H1 (cell line): ENCODE results near the gene RTKN. TPM values are rescaled to one million over a fixed set of nuclear protein-coding genes. Genes with fewer than 3 reads are reported as not detected.
A peak's percentile ranks its signal among the peaks of the same experiment; 100 is the strongest.

Experiments
- CTCF ChIA-PET: fragments of 300-600 bp; sonication (Branson Sonifier 250); formaldehyde crosslinking; loops from one replicate; lab custom pipeline; 2021; ENCODE audit not compliant: partially characterized antibody; lab: Charles Lee
- POLR2A ChIA-PET: fragments of 300-600 bp; sonication (Branson Sonifier 250); formaldehyde crosslinking; loops from one replicate; lab custom pipeline; 2021; ENCODE audit warnings: inconsistent platforms; ENCODE audit not compliant: partially characterized antibody; lab: Charles Lee
- DNase-seq, 2 experiments: peaks; one replicate each; pipeline versions ENCODE4 v3.0.0 to v3.0.0-alpha.2; 2010 to 2022; ENCODE audit warnings: low spot score in 2 of 2, low read depth in 1 of 2, mixed read lengths in 1 of 2
- FAIRE-seq: peaks from 2 replicates; lab custom pipeline; 2011; peaks lifted over from hg19 to GRCh38; lab: Jason Lieb, UNC
- H2AFZ ChIP-seq: 2 replicates; pipeline ENCODE4 v1.8.1; 2012; ENCODE audit warnings: low read length, inconsistent platforms
- H2AK5ac ChIP-seq: 2 replicates; pipeline ENCODE4 v1.6.1; 2013; ENCODE audit warnings: low read depth, low read length
- H2BK120ac ChIP-seq: replicated peaks from 2 replicates; pipeline ENCODE3; 2013; ENCODE audit warnings: low read depth, low read length, inconsistent platforms
- H2BK12ac ChIP-seq: 2 replicates; pipeline ENCODE4 v1.6.1; 2013; ENCODE audit warnings: low read depth, low read length
- H2BK15ac ChIP-seq: 2 replicates; pipeline ENCODE4 v1.6.1; 2013; ENCODE audit warnings: low read length
- H2BK20ac ChIP-seq: 2 replicates; pipeline ENCODE4 v1.6.1; 2013; ENCODE audit warnings: low read length
- H2BK5ac ChIP-seq: 2 replicates; pipeline ENCODE4 v1.6.1; 2013; ENCODE audit warnings: low read depth, low read length
- H3K14ac ChIP-seq: 2 replicates; pipeline ENCODE4 v1.6.1; 2013; ENCODE audit warnings: inconsistent platforms; ENCODE audit not compliant: insufficient read length
- H3K18ac ChIP-seq: 2 replicates; pipeline ENCODE4 v1.6.1; 2013; ENCODE audit warnings: low read length; ENCODE audit errors: extremely low read depth
- H3K23ac ChIP-seq: 2 replicates; pipeline ENCODE4 v1.6.1; 2013; ENCODE audit warnings: inconsistent platforms; ENCODE audit not compliant: insufficient read length
- H3K23me2 ChIP-seq: 2 replicates; pipeline ENCODE4 v1.6.1; 2013; ENCODE audit warnings: low read depth, low read length
- H3K27ac ChIP-seq: 2 replicates; pipeline ENCODE4 v1.6.1; 2011; ENCODE audit warnings: low read depth, low read length, inconsistent platforms
- H3K27me3 ChIP-seq, 4 experiments: replicated peaks in 1 of 4; 1 replicate in 1 of 4; 2 replicates in 3 of 4; pipeline versions ENCODE4 v1.6.1 to v1.8.1; 2011 to 2013; ENCODE audit warnings: low read length in 3 of 4, mild to moderate bottlenecking in 3 of 4, inconsistent platforms in 2 of 4, mixed read lengths in 2 of 4, moderate library complexity in 1 of 4; ENCODE audit not compliant: control insufficient read depth in 3 of 4, insufficient read depth in 3 of 4; ENCODE audit errors: extremely low read depth in 1 of 4
- H3K36me3 ChIP-seq, 4 experiments: 2 replicates each; pipeline versions ENCODE4 v1.6.1 to v1.8.1; 2011 to 2013; ENCODE audit warnings: mild to moderate bottlenecking in 4 of 4, low read length in 3 of 4, moderate library complexity in 2 of 4, control low read depth in 1 of 4, inconsistent platforms in 1 of 4; ENCODE audit not compliant: insufficient read depth in 4 of 4, control insufficient read depth in 2 of 4
- H3K4ac ChIP-seq: replicated peaks from 2 replicates; pipeline ENCODE3; 2013; ENCODE audit warnings: low read length, low read depth, mixed read lengths, inconsistent platforms; ENCODE audit not compliant: insufficient read length
- H3K4me1 ChIP-seq, 4 experiments: replicated peaks in 1 of 4; 1 replicate in 1 of 4; 2 replicates in 3 of 4; pipeline versions ENCODE4 v1.6.1 to v1.8.1; 2011 to 2013; ENCODE audit warnings: low read length in 3 of 4, inconsistent platforms in 2 of 4, mixed read lengths in 1 of 4; ENCODE audit not compliant: insufficient read depth in 4 of 4, control insufficient read depth in 3 of 4
- H3K4me2 ChIP-seq, 2 experiments: 2 replicates each; pipeline versions ENCODE4 v1.6.1 to v1.8.1; 2011 to 2013; ENCODE audit warnings: low read depth in 2 of 2, low read length in 2 of 2, control low read depth in 1 of 2, inconsistent platforms in 1 of 2, mild to moderate bottlenecking in 1 of 2; ENCODE audit not compliant: insufficient read depth in 1 of 2
- H3K4me3 ChIP-seq, 4 experiments: fragments of 200-600, 300-600 bp in 1 of 4; sonication (generic), shearing (Covaris generic), sonication (Bioruptor Twin) in 1 of 4; 2 replicates each; pipeline versions ENCODE4 v1.5.1 to v1.8.1; 2011 to 2016; ENCODE audit warnings: low read length in 4 of 4, low read depth in 3 of 4, control low read depth in 2 of 4, inconsistent platforms in 2 of 4, mild to moderate bottlenecking in 2 of 4, mixed read lengths in 1 of 4, moderate library complexity in 1 of 4; ENCODE audit not compliant: insufficient read depth in 2 of 4; ENCODE audit errors: extremely low read depth in 1 of 4
- H3K56ac ChIP-seq: replicated peaks from 2 replicates; pipeline ENCODE3; 2013; ENCODE audit warnings: low read depth, mild to moderate bottlenecking, mixed read lengths, low read length, inconsistent platforms; ENCODE audit not compliant: insufficient read length
- H3K79me1 ChIP-seq: 2 replicates; pipeline ENCODE4 v1.6.1; 2013; ENCODE audit warnings: low read depth, low read length, control low read depth
- H3K79me2 ChIP-seq, 2 experiments: 2 replicates each; pipeline versions ENCODE4 v1.6.1 to v1.8.1; 2012 to 2013; ENCODE audit warnings: low read length in 2 of 2, mild to moderate bottlenecking in 2 of 2, inconsistent platforms in 1 of 2; ENCODE audit not compliant: insufficient read depth in 2 of 2, control insufficient read depth in 1 of 2
- H3K9ac ChIP-seq, 4 experiments: replicated peaks in 1 of 4; 1 replicate in 1 of 4; 2 replicates in 3 of 4; pipeline versions ENCODE4 v1.6.1 to v1.8.1; 2011 to 2013; ENCODE audit warnings: low read depth in 3 of 4, low read length in 3 of 4, control low read depth in 2 of 4, mild to moderate bottlenecking in 2 of 4, moderate library complexity in 2 of 4, inconsistent platforms in 1 of 4; ENCODE audit errors: extremely low read depth in 1 of 4
- H3K9me3 ChIP-seq, 2 experiments: 2 replicates each; pipeline versions ENCODE4 v1.6.1 to v1.8.1; 2012 to 2013; ENCODE audit warnings: mild to moderate bottlenecking in 2 of 2, moderate library complexity in 2 of 2, control low read depth in 1 of 2, inconsistent platforms in 1 of 2, low read depth in 1 of 2, low read length in 1 of 2, mixed read lengths in 1 of 2; ENCODE audit not compliant: insufficient read depth in 2 of 2
- H4K20me1 ChIP-seq, 2 experiments: replicated peaks in 1 of 2; 2 replicates each; pipeline versions ENCODE3 to v1.8.1; 2011 to 2013; ENCODE audit warnings: inconsistent platforms in 2 of 2, low read length in 2 of 2, mild to moderate bottlenecking in 1 of 2; ENCODE audit not compliant: insufficient read depth in 2 of 2, control insufficient read depth in 1 of 2
- H4K5ac ChIP-seq: 2 replicates; pipeline ENCODE4 v1.6.1; 2013; ENCODE audit warnings: low read length, low read depth, mixed read lengths, inconsistent platforms; ENCODE audit not compliant: insufficient read length
- H4K8ac ChIP-seq: 2 replicates; pipeline ENCODE4 v1.8.0; 2013; ENCODE audit warnings: mild to moderate bottlenecking, moderate library complexity, low read length, inconsistent platforms; ENCODE audit not compliant: insufficient read depth; ENCODE audit errors: extremely low read depth
- H4K91ac ChIP-seq: replicated peaks from 2 replicates; pipeline ENCODE3; 2013; ENCODE audit warnings: low read length, mixed read lengths, inconsistent platforms; ENCODE audit not compliant: insufficient read length
- BCL11A ChIP-seq, 2 experiments: IDR thresholded peaks; one replicate each; pipeline ENCODE4 v1.6.1; 2011; ENCODE audit warnings: low read depth in 2 of 2, low read length in 2 of 2, mild to moderate bottlenecking in 2 of 2
- FOSL1 ChIP-seq: IDR thresholded peaks from 2 replicates; pipeline ENCODE4 v1.6.1; 2011; ENCODE audit warnings: mild to moderate bottlenecking, low read depth, low read length, moderate library complexity; ENCODE audit not compliant: insufficient read depth
- GABPA ChIP-seq: IDR thresholded peaks from 2 replicates; pipeline ENCODE4 v1.6.1; 2011; ENCODE audit warnings: mild to moderate bottlenecking, low read length, moderate library complexity, borderline replicate concordance; ENCODE audit not compliant: insufficient read depth
- KDM5A ChIP-seq: fragments of 200-600 bp; IDR thresholded peaks from 2 replicates; pipeline ENCODE4 v1.7.1; 2012; ENCODE audit warnings: mild to moderate bottlenecking, low read length, inconsistent platforms, mixed read lengths
- RXRA ChIP-seq: IDR thresholded peaks from 2 replicates; pipeline ENCODE4 v1.6.1; 2011; ENCODE audit warnings: low read depth, mild to moderate bottlenecking, low read length, moderate library complexity; ENCODE audit not compliant: insufficient read depth
- SIRT6 ChIP-seq: IDR thresholded peaks from one replicate; pipeline ENCODE4 v1.7.1; 2012; ENCODE audit warnings: low read length, inconsistent platforms
- WGBS, 2 experiments: shearing (Covaris generic) in 1 of 2; methylation state at CpG; one replicate each; pipeline versions ENCODE4 v1.1.6 to v1.1.7; 2013 to 2015; ENCODE audit warnings: low lambda C conversion rate in 2 of 2, mixed read lengths in 2 of 2, inconsistent platforms in 1 of 2, low coverage in 1 of 2, missing lambda C conversion rate in 1 of 2; ENCODE audit not compliant: insufficient replicate concordance in 2 of 2, insufficient coverage in 1 of 2, insufficient read length in 1 of 2; ENCODE audit errors: extremely low coverage in 1 of 2, missing lambda C conversion rate in 1 of 2; 5-methylcytosine and 5-hydroxymethylcytosine counted together
- polyA plus RNA-seq, 7 experiments: library from polyadenylated mRNA; depleted of rRNA in 3 of 7; stranded (reverse) in 5 of 7; unstranded in 2 of 7; fragments of >200 nt in 5 of 7; fragments of 200-250 nt in 2 of 7; gene quantifications; 1 replicate in 5 of 7; 2 replicates in 1 of 7; 4 replicates in 1 of 7; pipeline versions ENCODE4 v1.2.1 to v1.2.3, GENCODE V29; 2011 to 2013; ENCODE audit warnings: missing spikeins in 2 of 7, mixed read lengths in 2 of 7
- total RNA-seq: library from RNA; stranded (reverse); fragmentation: NEBNext Ultra II Directional; extraction: Animal tissue kit (Norgen Biotek cat#: 25700); gene quantifications from 2 replicates; pipeline ENCODE4 v1.2.1, GENCODE V29; 2021
- TF ChIP-seq, protein P1 (sequence below): IDR thresholded peaks from 2 replicates; pipeline ENCODE4 v1.6.1; 2012; ENCODE audit warnings: inconsistent platforms

Gene RTKN
- total and polyA plus RNA-seq, 2 of the 8 experiments (the other 6 are each of a cell fraction or from before 2014, with no cell fraction given), result 40.2 to 54.1 TPM

- no peak overlapping the region for H3K27ac ChIP-seq
- ChIA-PET POLR2A (interaction anchor here (0.8 to 7.3 kb wide), 17 partner anchors 9 to 90 kb away, joined by 3 to 85 read pairs (median 5); partner anchors contain the start of genes AUP1, C2orf81, DOK1 and HTRA2), CTCF (interaction anchor here (0.6 to 8.0 kb wide), 15 partner anchors 8 to 107 kb away, joined by 3 to 73 read pairs (median 4); partner anchors contain the start of genes AUP1, HTRA2, INO80B and MOGS)
- WGBS, 2 experiments, result 77% methylated on average over 2 of the region's 3 CpGs; no CpG with 5 or more reads in 1 of the 2 experiments
- no peak overlapping the region for H3K4ac ChIP-seq
- no peak overlapping the region for H4K5ac ChIP-seq
- peaks cover 9% of the 10 kb centered on the region; the same call in 1 of the 2 replicates for H3K23me2 ChIP-seq
- H2BK15ac ChIP-seq, result no peak overlapping the region
- H3K14ac ChIP-seq, result no peak overlapping the region
- H3K9ac ChIP-seq, result peak overlapping the region in 1 of 4 experiments; percentile 35; a peak in 2 of 7 replicates
- DNase-seq, result no peak
- no peak overlapping the region for H3K23ac ChIP-seq
- H3K4me3 ChIP-seq, result peak overlapping the region; percentile 69 to 99 (median 93); a peak in 7 of 8 replicates
- H4K8ac ChIP-seq, result no peak overlapping the region
- peak overlapping the region; percentile 98 to 100 for H3K4me2 ChIP-seq
- no peak overlapping the region for H3K18ac ChIP-seq
- H3K36me3 ChIP-seq, result peaks cover 0 to 6% (median 2%) of the 10 kb centered on the region in 4 experiments; a peak in 5 of 8 replicates
- no peak for FAIRE-seq
- H2BK20ac ChIP-seq, result no peak overlapping the region
- H3K9me3 ChIP-seq, result no peaks in the 10 kb centered on the region
- H2AFZ ChIP-seq, result no peak overlapping the region
- H4K91ac ChIP-seq, result no peak overlapping the region
- no peak overlapping the region for H2BK12ac ChIP-seq
- no peak overlapping the region for H3K56ac ChIP-seq
- H2BK5ac ChIP-seq, result no peak overlapping the region
- H3K79me2 ChIP-seq, result peaks cover 0 to 9% of the 10 kb centered on the region in 2 experiments; a peak in 1 of 4 replicates
- H2AK5ac ChIP-seq, result no peak overlapping the region
- H2BK120ac ChIP-seq, result no peak overlapping the region
- no peaks in the 10 kb centered on the region; a peak in 1 of 7 replicates for H3K27me3 ChIP-seq
- peaks cover 0 to 10% (median 4%) of the 10 kb centered on the region in 4 experiments; a peak in 4 of 7 replicates for H3K4me1 ChIP-seq
- peaks cover 4 to 9% of the 10 kb centered on the region in 2 experiments for H4K20me1 ChIP-seq
- H3K79me1 ChIP-seq, result no peaks in the 10 kb centered on the region; the same call in 1 of the 2 replicates
- TF ChIP-seq FOSL1 (no peak), RXRA (no peak), GABPA (no peak), KDM5A (no peak), SIRT6 (no peak), BCL11A (IDR thresholded peaks at IDR 0.05; ENCODE audit: low read depth in 2 of 2, low read length in 2 of 2) (no peak)
- TF ChIP-seq, protein P1, sequence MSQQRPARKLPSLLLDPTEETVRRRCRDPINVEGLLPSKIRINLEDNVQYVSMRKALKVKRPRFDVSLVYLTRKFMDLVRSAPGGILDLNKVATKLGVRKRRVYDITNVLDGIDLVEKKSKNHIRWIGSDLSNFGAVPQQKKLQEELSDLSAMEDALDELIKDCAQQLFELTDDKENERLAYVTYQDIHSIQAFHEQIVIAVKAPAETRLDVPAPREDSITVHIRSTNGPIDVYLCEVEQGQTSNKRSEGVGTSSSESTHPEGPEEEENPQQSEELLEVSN, result no peak
These were observed 39.7 kb upstream of the RTKN start for GRCh38 chr2:74481431-74481830.
